ENCODE data around the gene NOL7.
A peak's percentile ranks its signal among the peaks of the same experiment; 100 is the strongest.

NOL7 gene

GRCh38 chr6:13663986-13664385, 48.9 kb downstream of the NOL7 start:
- Histone ChIP-seq H3K27me3 (ENCODE audit: insufficient read depth, low read length) (no peaks in the 10 kb centered on the region), H3K18ac (ENCODE audit: low read length) (no peak overlapping the region), H4K91ac (ENCODE audit: low read depth, low read length) (no peak overlapping the region), H2BK5ac (ENCODE audit: low read depth, low read length, poor library complexity) (no peak overlapping the region), H2BK120ac (ENCODE audit: insufficient read depth, low read length, poor library complexity) (no peak overlapping the region), H3K9ac (ENCODE audit: low read length) (no peak overlapping the region), H4K8ac (ENCODE audit: low read depth, low read length) (no peak overlapping the region), H3K23ac (ENCODE audit: low read length) (no peak overlapping the region), H4K12ac (ENCODE audit: low read depth, low read length) (no peak overlapping the region), H3K4me2 (ENCODE audit: low read length) (no peak overlapping the region), H3K79me2 (ENCODE audit: control insufficient read depth, insufficient read depth, low read length, poor library complexity) (peaks cover 2% of the 10 kb centered on the region), H2AFZ (ENCODE audit: insufficient read depth, low read length, poor library complexity) (no peak overlapping the region), H2AK5ac (ENCODE audit: low read length) (no peak overlapping the region), H3K4ac (ENCODE audit: low read depth, low read length) (no peak overlapping the region), H3K9me3 (ENCODE audit: insufficient read depth, low read depth, low read length) (no peaks in the 10 kb centered on the region), H3K27ac (ENCODE audit: low read depth, low read length) (no peak overlapping the region), H3K14ac (ENCODE audit: low read length) (no peak overlapping the region), H3K79me1 (ENCODE audit: low read length) (no peaks in the 10 kb centered on the region), H3K4me3 (ENCODE audit: low read depth, low read length) (no peak overlapping the region), H2BK12ac (ENCODE audit: low read length) (no peak overlapping the region), H3K4me1 (ENCODE audit: control insufficient read depth in 1 of 2, insufficient read depth in 2 of 2, low read length in 2 of 2) (no peaks in the 10 kb centered on the region), H3K36me3 (ENCODE audit: control insufficient read depth in 1 of 2, insufficient read depth in 2 of 2, low read length in 2 of 2) (no peaks in the 10 kb centered on the region)
- WGBS (ENCODE audit: extremely low coverage, insufficient coverage, insufficient read length) = no CpG with 5 or more reads among the region's 4 CpGs
- no peak for DNase-seq

DNA sequence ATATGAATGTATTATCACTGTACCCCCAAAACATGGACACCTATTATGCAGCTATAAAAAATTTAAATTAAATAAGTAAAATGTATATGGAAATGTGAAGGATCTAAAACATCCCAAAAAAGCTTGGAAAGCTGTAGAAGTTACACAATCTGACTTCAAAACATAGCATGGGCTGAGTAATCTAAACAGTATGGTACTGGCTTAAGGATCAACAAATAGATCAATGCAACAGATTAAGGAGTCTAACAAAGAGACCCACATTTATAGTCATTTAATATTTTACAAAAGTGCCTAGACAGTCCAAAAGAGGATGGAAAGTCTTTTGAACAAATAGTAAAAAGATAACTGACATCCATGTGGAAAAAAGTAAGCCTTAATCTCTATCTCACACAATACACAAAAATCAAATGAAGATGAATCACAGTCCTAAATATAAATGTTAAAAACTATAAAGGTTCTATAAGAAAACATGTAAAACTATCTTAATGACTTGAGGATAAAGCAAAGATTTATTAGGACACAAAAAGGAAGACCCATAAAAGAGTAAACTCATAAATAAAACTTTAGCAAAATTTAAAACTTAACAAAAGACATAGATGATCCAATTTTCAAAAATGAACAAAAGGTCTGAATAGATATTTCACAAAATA, 49.7 kb downstream of the NOL7 start:
- Histone ChIP-seq H3K9ac (ENCODE audit: low read length) (no peak overlapping the region), H4K8ac (ENCODE audit: low read depth, low read length) (no peak overlapping the region), H2BK120ac (ENCODE audit: insufficient read depth, low read length, poor library complexity) (no peak overlapping the region)

DNA sequence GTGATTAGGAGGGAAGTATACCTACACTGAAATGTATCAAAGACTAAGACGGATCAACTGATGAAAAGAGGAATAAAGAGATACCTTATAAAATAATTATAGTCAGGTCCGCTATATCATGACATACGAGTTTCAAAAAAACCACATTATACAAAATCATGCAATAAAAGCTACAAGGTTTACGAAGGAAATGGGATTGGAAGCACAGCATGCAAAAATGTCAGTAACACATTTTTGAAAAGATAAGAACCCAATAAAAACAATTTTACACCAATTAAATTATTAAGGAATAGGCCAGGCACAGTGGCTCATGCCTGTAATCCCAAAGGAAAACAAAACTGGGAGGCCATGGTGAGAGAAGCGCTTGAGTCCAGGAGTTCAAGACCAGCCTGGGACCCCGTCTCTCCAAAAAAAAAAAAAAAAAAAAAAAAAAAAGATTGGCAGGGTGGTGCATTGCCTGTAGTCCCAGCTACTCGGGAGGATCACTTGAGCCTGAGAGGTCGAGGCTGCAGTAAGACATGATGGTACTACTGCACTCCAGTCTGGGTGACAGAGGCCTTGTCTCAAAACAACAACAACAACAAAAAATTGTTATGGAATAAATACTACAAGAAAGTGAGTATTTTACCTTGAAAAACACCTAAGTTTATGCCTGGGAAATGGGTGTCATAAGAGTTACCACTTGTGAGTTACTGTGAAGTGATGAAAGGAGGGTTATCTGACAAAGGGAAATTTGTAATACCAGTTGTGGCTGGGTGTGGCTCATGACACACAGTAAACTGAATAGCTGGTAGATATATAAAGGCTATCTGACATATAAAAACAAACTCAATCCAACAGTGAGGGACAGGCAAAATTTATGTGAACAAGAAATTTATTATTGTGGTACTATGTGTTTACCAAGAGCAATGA, 51.3 kb downstream of the NOL7 start:
- Histone ChIP-seq H4K8ac (ENCODE audit: low read depth, low read length) (no peak overlapping the region), H3K18ac (ENCODE audit: low read length) (no peak overlapping the region), H3K4me1 (ENCODE audit: control insufficient read depth in 1 of 2, insufficient read depth in 2 of 2, low read length in 2 of 2) (no peaks in the 10 kb centered on the region), H2BK5ac (ENCODE audit: low read depth, low read length, poor library complexity) (no peak overlapping the region), H3K4ac (ENCODE audit: low read depth, low read length) (no peak overlapping the region), H3K79me2 (ENCODE audit: control insufficient read depth, insufficient read depth, low read length, poor library complexity) (peaks cover 3% of the 10 kb centered on the region), H3K79me1 (ENCODE audit: low read length) (no peaks in the 10 kb centered on the region), H3K27ac (ENCODE audit: low read depth, low read length) (no peak overlapping the region), H2BK120ac (ENCODE audit: insufficient read depth, low read length, poor library complexity) (no peak overlapping the region), H2BK12ac (ENCODE audit: low read length) (no peak overlapping the region), H3K4me3 (ENCODE audit: low read depth, low read length) (no peak overlapping the region), H3K27me3 (ENCODE audit: insufficient read depth, low read length) (no peaks in the 10 kb centered on the region), H3K23ac (ENCODE audit: low read length) (no peak overlapping the region), H3K36me3 (ENCODE audit: control insufficient read depth in 1 of 2, insufficient read depth in 2 of 2, low read length in 2 of 2) (peaks cover 0 to 2% of the 10 kb centered on the region in 2 experiments), H3K4me2 (ENCODE audit: low read length) (no peak overlapping the region), H3K14ac (ENCODE audit: low read length) (no peak overlapping the region), H4K91ac (ENCODE audit: low read depth, low read length) (no peak overlapping the region), H3K9me3 (ENCODE audit: insufficient read depth, low read depth, low read length) (no peaks in the 10 kb centered on the region), H2AFZ (ENCODE audit: insufficient read depth, low read length, poor library complexity) (no peak overlapping the region), H4K12ac (ENCODE audit: low read depth, low read length) (no peak overlapping the region), H2AK5ac (ENCODE audit: low read length) (no peak overlapping the region), H3K9ac (ENCODE audit: low read length) (no peak overlapping the region)
- peak in 1 of 2 donors; percentile 34 for DNase-seq
- no CpG with 5 or more reads among the region's 8 CpGs for WGBS (ENCODE audit: extremely low coverage, insufficient coverage, insufficient read length)

More for the DNA sequence above, 49.7 kb downstream of the NOL7 start:
- no peak overlapping the region for H4K91ac ChIP-seq (ENCODE audit: low read depth, low read length)
- no peak overlapping the region for H3K18ac ChIP-seq (ENCODE audit: low read length)
- H3K4me3 ChIP-seq (ENCODE audit: low read depth, low read length) = no peak overlapping the region
- H2BK12ac ChIP-seq (ENCODE audit: low read length) = no peak overlapping the region
- H3K27ac ChIP-seq (ENCODE audit: low read depth, low read length) = no peak overlapping the region
- H3K36me3 ChIP-seq (ENCODE audit: control insufficient read depth in 1 of 2, insufficient read depth in 2 of 2, low read length in 2 of 2) = peaks cover 0 to under 1% of the 10 kb centered on the region in 2 experiments
- DNase-seq = peak in 1 of 2 donors; percentile 72
- no peak overlapping the region for H3K14ac ChIP-seq (ENCODE audit: low read length)
- H2AK5ac ChIP-seq (ENCODE audit: low read length) = no peak overlapping the region
- no peaks in the 10 kb centered on the region for H3K9me3 ChIP-seq (ENCODE audit: insufficient read depth, low read depth, low read length)
- H2AFZ ChIP-seq (ENCODE audit: insufficient read depth, low read length, poor library complexity) = no peak overlapping the region
- no peaks in the 10 kb centered on the region for H3K4me1 ChIP-seq (ENCODE audit: control insufficient read depth in 1 of 2, insufficient read depth in 2 of 2, low read length in 2 of 2)
- no peak overlapping the region for H3K4ac ChIP-seq (ENCODE audit: low read depth, low read length)
- no peak overlapping the region for H2BK5ac ChIP-seq (ENCODE audit: low read depth, low read length, poor library complexity)
- H4K12ac ChIP-seq (ENCODE audit: low read depth, low read length) = no peak overlapping the region
- no peaks in the 10 kb centered on the region for H3K27me3 ChIP-seq (ENCODE audit: insufficient read depth, low read length)
- H3K4me2 ChIP-seq (ENCODE audit: low read length) = no peak overlapping the region
- H3K79me1 ChIP-seq (ENCODE audit: low read length) = no peaks in the 10 kb centered on the region
- peaks cover 2% of the 10 kb centered on the region for H3K79me2 ChIP-seq (ENCODE audit: control insufficient read depth, insufficient read depth, low read length, poor library complexity)
- H3K23ac ChIP-seq (ENCODE audit: low read length) = no peak overlapping the region

DNA sequence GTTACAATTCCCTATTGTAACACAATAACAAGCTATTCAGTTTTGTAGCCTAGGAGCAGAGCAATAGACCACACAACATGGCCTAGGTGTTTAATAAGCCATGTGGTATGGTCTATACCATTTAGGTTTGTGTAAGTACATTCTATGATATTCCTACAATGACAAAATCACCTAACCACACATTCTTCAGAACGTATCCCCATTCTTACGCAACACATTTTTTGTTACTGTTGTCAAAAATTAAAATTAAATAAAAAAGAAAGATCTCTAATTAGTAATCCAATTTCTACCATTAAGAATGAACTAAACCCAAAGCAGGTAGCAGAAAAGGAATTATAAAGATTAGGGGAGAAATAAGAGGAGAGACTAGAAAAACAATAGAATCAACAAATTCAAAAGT, 52.5 kb downstream of the NOL7 start:
- Histone ChIP-seq H3K9me3 (ENCODE audit: insufficient read depth, low read depth, low read length) (no peaks in the 10 kb centered on the region), H3K27me3 (ENCODE audit: insufficient read depth, low read length) (no peaks in the 10 kb centered on the region), H3K14ac (ENCODE audit: low read length) (no peak overlapping the region), H4K12ac (ENCODE audit: low read depth, low read length) (no peak overlapping the region), H3K18ac (ENCODE audit: low read length) (no peak overlapping the region), H2AK5ac (ENCODE audit: low read length) (no peak overlapping the region), H3K4me3 (ENCODE audit: low read depth, low read length) (no peak overlapping the region), H3K23ac (ENCODE audit: low read length) (no peak overlapping the region), H2BK12ac (ENCODE audit: low read length) (no peak overlapping the region), H4K91ac (ENCODE audit: low read depth, low read length) (no peak overlapping the region), H3K9ac (ENCODE audit: low read length) (no peak overlapping the region), H3K79me1 (ENCODE audit: low read length) (no peaks in the 10 kb centered on the region), H2BK120ac (ENCODE audit: insufficient read depth, low read length, poor library complexity) (no peak overlapping the region), H2BK5ac (ENCODE audit: low read depth, low read length, poor library complexity) (no peak overlapping the region), H3K4me2 (ENCODE audit: low read length) (no peak overlapping the region), H4K8ac (ENCODE audit: low read depth, low read length) (no peak overlapping the region), H3K4me1 (ENCODE audit: control insufficient read depth in 1 of 2, insufficient read depth in 2 of 2, low read length in 2 of 2) (no peaks in the 10 kb centered on the region), H3K27ac (ENCODE audit: low read depth, low read length) (no peak overlapping the region), H3K79me2 (ENCODE audit: control insufficient read depth, insufficient read depth, low read length, poor library complexity) (peaks cover 3% of the 10 kb centered on the region), H3K36me3 (ENCODE audit: control insufficient read depth in 1 of 2, insufficient read depth in 2 of 2, low read length in 2 of 2) (peaks cover 0 to 2% of the 10 kb centered on the region in 2 experiments), H2AFZ (ENCODE audit: insufficient read depth, low read length, poor library complexity) (no peak overlapping the region), H3K4ac (ENCODE audit: low read depth, low read length) (no peak overlapping the region)
- no peak for DNase-seq
- WGBS (ENCODE audit: extremely low coverage, insufficient coverage, insufficient read length) = no CpG with 5 or more reads among the region's 2 CpGs

Data from trophoblast cell (in vitro differentiated cells and primary cell).